ENCODE data around the gene NGEF.

The NGEF gene

DNA sequence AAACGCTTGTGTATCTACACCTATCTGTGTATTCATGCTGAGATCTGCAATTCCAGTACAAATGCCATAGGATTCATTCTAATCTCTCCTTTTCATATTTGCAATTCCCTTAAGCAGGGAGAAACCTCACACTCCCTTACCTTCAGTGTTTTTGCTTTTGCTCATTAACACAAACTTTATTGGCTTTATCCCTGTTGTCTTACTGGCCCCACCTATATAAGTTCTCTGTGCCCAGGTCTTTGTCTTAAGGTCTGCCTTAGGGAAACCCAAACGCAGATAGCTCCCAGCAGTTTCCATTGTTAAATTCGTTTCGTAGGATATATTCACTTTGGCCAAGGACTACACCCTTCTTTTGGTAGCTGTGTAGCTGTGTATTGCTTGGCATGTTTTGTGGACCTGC is 147.0 kb downstream of the NGEF start:
- no peaks in the 10 kb centered on the region for H3K36me3 ChIP-seq (ENCODE audit: low read length)
- no peaks in the 10 kb centered on the region for H3K27me3 ChIP-seq (ENCODE audit: low read length)
- H3K27ac ChIP-seq (ENCODE audit: low read depth, low read length), result no peak overlapping the region
- no peak for TF ChIP-seq EZH2phosphoT487 (conservative IDR thresholded peaks at IDR 0.05; ENCODE audit: low read length)
- TF ChIP-seq, protein P1, sequence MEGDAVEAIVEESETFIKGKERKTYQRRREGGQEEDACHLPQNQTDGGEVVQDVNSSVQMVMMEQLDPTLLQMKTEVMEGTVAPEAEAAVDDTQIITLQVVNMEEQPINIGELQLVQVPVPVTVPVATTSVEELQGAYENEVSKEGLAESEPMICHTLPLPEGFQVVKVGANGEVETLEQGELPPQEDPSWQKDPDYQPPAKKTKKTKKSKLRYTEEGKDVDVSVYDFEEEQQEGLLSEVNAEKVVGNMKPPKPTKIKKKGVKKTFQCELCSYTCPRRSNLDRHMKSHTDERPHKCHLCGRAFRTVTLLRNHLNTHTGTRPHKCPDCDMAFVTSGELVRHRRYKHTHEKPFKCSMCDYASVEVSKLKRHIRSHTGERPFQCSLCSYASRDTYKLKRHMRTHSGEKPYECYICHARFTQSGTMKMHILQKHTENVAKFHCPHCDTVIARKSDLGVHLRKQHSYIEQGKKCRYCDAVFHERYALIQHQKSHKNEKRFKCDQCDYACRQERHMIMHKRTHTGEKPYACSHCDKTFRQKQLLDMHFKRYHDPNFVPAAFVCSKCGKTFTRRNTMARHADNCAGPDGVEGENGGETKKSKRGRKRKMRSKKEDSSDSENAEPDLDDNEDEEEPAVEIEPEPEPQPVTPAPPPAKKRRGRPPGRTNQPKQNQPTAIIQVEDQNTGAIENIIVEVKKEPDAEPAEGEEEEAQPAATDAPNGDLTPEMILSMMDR (IDR thresholded peaks at IDR 0.05; ENCODE audit: insufficient read depth, low read length, poor library complexity, severe bottlenecking), result no peak
- H3K9me2 ChIP-seq (replicated peaks; ENCODE audit: insufficient read depth, low read length), result no peaks in the 10 kb centered on the region
- H3K9me3 ChIP-seq (ENCODE audit: insufficient read depth, low read length), result no peaks in the 10 kb centered on the region
- no peaks in the 10 kb centered on the region for H3F3A ChIP-seq (ENCODE audit: insufficient read depth)
- no peak overlapping the region for H3K4me3 ChIP-seq (ENCODE audit: insufficient read depth, low read length, poor library complexity, severe bottlenecking)
- no peak overlapping the region for H2AFZ ChIP-seq (ENCODE audit: low read depth, low read length, severe bottlenecking)
- H4K20me1 ChIP-seq (ENCODE audit: low read depth, low read length), result no peaks in the 10 kb centered on the region; the same call in 1 of the 2 replicates
- no peaks in the 10 kb centered on the region for H3K79me2 ChIP-seq (ENCODE audit: insufficient read depth, low read length)
- H3K9ac ChIP-seq (ENCODE audit: low read length), result no peak overlapping the region
- no peak overlapping the region for H3K4me2 ChIP-seq (ENCODE audit: low read depth, low read length, poor library complexity, severe bottlenecking)

DNA sequence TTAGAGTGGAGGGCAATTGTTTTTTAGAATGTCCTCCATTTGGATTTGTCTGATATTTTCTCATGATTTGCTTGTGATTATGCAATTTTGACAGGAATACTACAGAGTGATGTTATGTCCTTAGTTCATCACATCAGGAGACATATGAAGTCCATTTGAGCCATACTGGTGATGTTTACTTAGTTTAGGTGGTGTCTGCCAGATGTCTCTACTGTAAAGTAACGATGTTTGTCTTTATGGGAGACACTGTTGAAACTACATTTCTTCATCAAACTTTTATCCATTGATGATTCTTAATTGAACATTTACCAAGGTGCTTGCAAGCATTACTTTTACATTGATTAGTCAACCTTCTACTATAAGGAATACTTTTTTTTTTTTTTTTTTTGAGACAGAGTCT is 147.9 kb downstream of the NGEF start:
- H3K36me3 ChIP-seq (ENCODE audit: low read length), result no peaks in the 10 kb centered on the region
- no peaks in the 10 kb centered on the region for H3F3A ChIP-seq (ENCODE audit: insufficient read depth)

DNA sequence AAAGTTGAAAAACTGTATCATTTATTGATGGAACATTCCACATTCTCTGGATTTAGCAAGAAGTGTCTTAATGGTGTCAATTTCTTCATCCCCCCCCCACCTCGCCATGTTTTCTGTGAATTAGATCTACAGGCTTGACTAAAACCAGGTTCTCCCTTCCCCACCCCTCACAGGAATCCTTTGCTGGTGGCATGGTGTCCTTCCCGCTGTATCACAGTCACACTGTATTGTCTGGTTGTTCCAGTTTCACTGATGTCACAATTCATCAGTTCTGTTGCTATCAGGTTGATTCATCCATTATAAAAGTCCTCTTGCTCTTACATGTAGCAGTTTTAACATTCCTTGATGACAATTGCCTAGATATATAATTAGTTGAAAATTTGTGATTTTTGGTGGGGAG is 149.1 kb downstream of the NGEF start:
- no peak overlapping the region for H3K27ac ChIP-seq (ENCODE audit: low read depth, low read length)
- no peaks in the 10 kb centered on the region for H3K27me3 ChIP-seq (ENCODE audit: low read length)
- no peak overlapping the region for H3K4me2 ChIP-seq (ENCODE audit: low read depth, low read length, poor library complexity, severe bottlenecking)
- H3K36me3 ChIP-seq (ENCODE audit: low read length), result no peaks in the 10 kb centered on the region
- H2AFZ ChIP-seq (ENCODE audit: low read depth, low read length, severe bottlenecking), result no peak overlapping the region
- no peak overlapping the region for H3K4me3 ChIP-seq (ENCODE audit: insufficient read depth, low read length, poor library complexity, severe bottlenecking)
- no peaks in the 10 kb centered on the region for H3K9me3 ChIP-seq (ENCODE audit: insufficient read depth, low read length)
- no peaks in the 10 kb centered on the region for H3F3A ChIP-seq (ENCODE audit: insufficient read depth)
- no peak overlapping the region for H3K9ac ChIP-seq (ENCODE audit: low read length)
- TF ChIP-seq, protein P1 (IDR thresholded peaks at IDR 0.05; ENCODE audit: insufficient read depth, low read length, poor library complexity, severe bottlenecking), result no peak
- TF ChIP-seq EZH2phosphoT487 (conservative IDR thresholded peaks at IDR 0.05; ENCODE audit: low read length), result no peak
- no peaks in the 10 kb centered on the region; the same call in 1 of the 2 replicates for H4K20me1 ChIP-seq (ENCODE audit: low read depth, low read length)
- H3K79me2 ChIP-seq (ENCODE audit: insufficient read depth, low read length), result no peaks in the 10 kb centered on the region
- H3K9me2 ChIP-seq (replicated peaks; ENCODE audit: insufficient read depth, low read length), result no peaks in the 10 kb centered on the region

More for the DNA sequence above, 147.9 kb downstream of the NGEF start:
- Histone ChIP-seq H4K20me1 (ENCODE audit: low read depth, low read length) (no peaks in the 10 kb centered on the region; the same call in 1 of the 2 replicates), H3K9ac (ENCODE audit: low read length) (no peak overlapping the region), H3K4me3 (ENCODE audit: insufficient read depth, low read length, poor library complexity, severe bottlenecking) (no peak overlapping the region), H3K79me2 (ENCODE audit: insufficient read depth, low read length) (no peaks in the 10 kb centered on the region), H2AFZ (ENCODE audit: low read depth, low read length, severe bottlenecking) (no peak overlapping the region), H3K9me2 (replicated peaks; ENCODE audit: insufficient read depth, low read length) (no peaks in the 10 kb centered on the region), H3K27me3 (ENCODE audit: low read length) (no peaks in the 10 kb centered on the region), H3K4me2 (ENCODE audit: low read depth, low read length, poor library complexity, severe bottlenecking) (no peak overlapping the region), H3K27ac (ENCODE audit: low read depth, low read length) (no peak overlapping the region), H3K9me3 (ENCODE audit: insufficient read depth, low read length) (no peaks in the 10 kb centered on the region)
- TF ChIP-seq, protein P1 (IDR thresholded peaks at IDR 0.05; ENCODE audit: insufficient read depth, low read length, poor library complexity, severe bottlenecking), result no peak
- TF ChIP-seq EZH2phosphoT487 (conservative IDR thresholded peaks at IDR 0.05; ENCODE audit: low read length), result no peak

Data from SU-DHL-6 (cell line).